A673 (cell line): ENCODE results near the gene TTLL8. TPM values are rescaled to one million over a fixed set of nuclear protein-coding genes. Genes with fewer than 3 reads are reported as not detected.

ENCODE experiments used
- BruUV-seq: library from RNA; stranded (reverse); fragments of 400-500 nt; replicated peaks from 2 replicates; lab custom pipeline; 2021; lab: Mats Ljungman, UMichigan
- CTCF ChIA-PET: fragments of 300-600 bp; sonication (Branson Sonifier 250); formaldehyde crosslinking; loops from one replicate; lab custom pipeline; 2022; ENCODE audit warnings: antibody characterized with exemption; lab: Charles Lee
- POLR2A ChIA-PET: fragments of 300-600 bp; sonication (Branson Sonifier 250); formaldehyde crosslinking; loops from one replicate; lab custom pipeline; 2022; ENCODE audit warnings: antibody characterized with exemption; ENCODE audit not compliant: low non-redundant PET; lab: Charles Lee
- DNase-seq: peaks from one replicate; pipeline ENCODE4 v3.0.0-alpha.2; 2015; ENCODE audit warnings: low spot score
- H3K27ac ChIP-seq: fragments of 200-600 bp; sonication (generic); 2 replicates; pipeline ENCODE4 v1.5.1; 2016; ENCODE audit warnings: mixed run types, low read depth, mild to moderate bottlenecking, mixed read lengths, antibody characterized with exemption, low read length; ENCODE audit not compliant: poor library complexity, severe bottlenecking
- H3K27me3 ChIP-seq: fragments of 200-600 bp; sonication (generic); replicated peaks from 2 replicates; pipeline ENCODE4 v1.6.1; 2017; ENCODE audit warnings: mixed run types, low read depth, mild to moderate bottlenecking, mixed read lengths, antibody characterized with exemption, low read length; ENCODE audit not compliant: insufficient read depth, poor library complexity
- H3K36me3 ChIP-seq: fragments of 200-600 bp; sonication (generic); 2 replicates; pipeline ENCODE4 v1.6.1; 2016; ENCODE audit warnings: mixed run types, mild to moderate bottlenecking, mixed read lengths, antibody characterized with exemption, low read length; ENCODE audit not compliant: insufficient read depth, poor library complexity, severe bottlenecking
- H3K4me1 ChIP-seq: fragments of 200-600 bp; sonication (generic); 2 replicates; pipeline ENCODE4 v1.6.1; 2017; ENCODE audit warnings: mixed run types, mild to moderate bottlenecking, mixed read lengths, antibody characterized with exemption, low read length; ENCODE audit not compliant: insufficient read depth, poor library complexity, severe bottlenecking
- H3K4me3 ChIP-seq: fragments of 200-600 bp; sonication (generic); 2 replicates; pipeline ENCODE4 v1.5.1; 2016; ENCODE audit warnings: low read depth, mixed run types, mild to moderate bottlenecking, mixed read lengths, low read length; ENCODE audit not compliant: poor library complexity, severe bottlenecking
- H3K9me3 ChIP-seq: fragments of 200-600 bp; sonication (generic); 2 replicates; pipeline ENCODE4 v1.6.1; 2016; ENCODE audit warnings: mixed run types, low read depth, mild to moderate bottlenecking, mixed read lengths, antibody characterized with exemption, low read length; ENCODE audit not compliant: poor library complexity, severe bottlenecking
- CTCF ChIP-seq: fragments of 300-800, 200-600 bp; sonication (generic); conservative IDR thresholded peaks from 2 replicates; pipeline ENCODE4 v1.5.1; 2017; ENCODE audit warnings: low read depth, mild to moderate bottlenecking, antibody characterized with exemption, low read length, moderate library complexity, mixed read lengths
- EZH2 ChIP-seq: fragments of 200-600 bp; sonication (generic); IDR thresholded peaks from 2 replicates; pipeline ENCODE4 v1.6.1; 2017; ENCODE audit warnings: borderline replicate concordance, low read depth, mild to moderate bottlenecking, mixed read lengths, antibody characterized with exemption, low read length; ENCODE audit not compliant: poor library complexity, severe bottlenecking
- intact Hi-C: fragments of 100-400 bp; cut with micrococcal nuclease; formaldehyde crosslinking; loops from one replicate; pipeline ENCODE4 v1.10.0; 2022; ENCODE audit not compliant: unreplicated experiment
- total RNA-seq: library from RNA; stranded (reverse); gene quantifications from 2 replicates; pipeline ENCODE4 v1.2.3, GENCODE V29; 2021

The TTLL8 gene
- total RNA-seq, 1 experiment from 2014 or later, result not detected

GRCh38 chr22:49996518-49997250, 61.4 kb downstream of the TTLL8 start:
- ChIA-PET POLR2A (no interaction called here), CTCF (no interaction called here)
- Histone ChIP-seq H3K27me3 (no peaks in the 10 kb centered on the region), H3K27ac (no peak overlapping the region), H3K4me1 (peaks cover 4% of the 10 kb centered on the region), H3K4me3 (no peak overlapping the region), H3K36me3 (no peaks in the 10 kb centered on the region), H3K9me3 (no peaks in the 10 kb centered on the region)
- BruUV-seq, result no TSS peak
- DNase-seq, result no peak
- no peak for TF ChIP-seq EZH2
- TF ChIP-seq CTCF, result no peak
- intact Hi-C loops, result no loop called here

GRCh38 chr22:49996119-49996517, 62.0 kb downstream of the TTLL8 start:
- no peak for TF ChIP-seq CTCF
- TF ChIP-seq EZH2, result no peak
- DNase-seq, result no peak
- BruUV-seq, result no TSS peak
- Histone ChIP-seq H3K27me3 (no peaks in the 10 kb centered on the region), H3K4me3 (no peak overlapping the region), H3K9me3 (peaks cover 4% of the 10 kb centered on the region), H3K4me1 (no peaks in the 10 kb centered on the region), H3K36me3 (no peaks in the 10 kb centered on the region), H3K27ac (no peak overlapping the region)
- intact Hi-C loops, result no loop called here
- POLR2A ChIA-PET, result no interaction called here
- CTCF ChIA-PET, result no interaction called here

- POLR2A ChIA-PET, result no interaction called here
- BruUV-seq, result no TSS peak
- TF ChIP-seq CTCF (no peak), EZH2 (no peak)
- H3K4me3 ChIP-seq, result no peak overlapping the region
- H3K27me3 ChIP-seq, result no peaks in the 10 kb centered on the region
- DNase-seq, result no peak
- no peaks in the 10 kb centered on the region for H3K4me1 ChIP-seq
- CTCF ChIA-PET, result no interaction called here
- H3K27ac ChIP-seq, result no peak overlapping the region
- intact Hi-C loops, result no loop called here
- H3K9me3 ChIP-seq, result peaks cover 10% of the 10 kb centered on the region
- H3K36me3 ChIP-seq, result no peaks in the 10 kb centered on the region
These were observed 62.6 kb downstream of the TTLL8 start for GRCh38 chr22:49995361-49996118.
